ENCODE measurements around the gene ACE. TPM values are rescaled to one million over a fixed set of nuclear protein-coding genes. Genes with fewer than 3 reads are reported as not detected.

The ACE gene
- polyA plus RNA-seq, 1 donor (not counting 4 experiments of a cell fraction or from before 2014, with no cell fraction given) = 0.07 TPM

DNA sequence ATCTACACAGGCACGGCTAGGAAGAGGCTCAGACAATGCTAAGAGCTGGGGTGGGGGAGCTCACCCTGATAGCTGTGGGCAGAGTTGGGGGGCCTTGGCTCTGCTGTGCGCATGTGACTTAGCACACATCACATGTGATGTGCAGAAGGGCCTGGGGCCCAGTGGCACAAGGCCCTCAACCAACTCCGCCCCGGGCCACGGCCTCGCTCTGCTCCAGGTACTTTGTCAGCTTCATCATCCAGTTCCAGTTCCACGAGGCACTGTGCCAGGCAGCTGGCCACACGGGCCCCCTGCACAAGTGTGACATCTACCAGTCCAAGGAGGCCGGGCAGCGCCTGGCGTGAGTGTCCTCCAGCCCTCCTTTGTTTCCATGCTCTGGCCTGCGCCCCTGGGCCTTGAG is 19.3 kb downstream of the ACE start:
- Histone ChIP-seq H3K27me3 (ENCODE audit: control insufficient read depth, extremely low read depth, insufficient read depth, low read length) (peaks cover 21% of the 10 kb centered on the region), H3K79me2 (ENCODE audit: control insufficient read depth, insufficient read depth, low read length) (no peaks in the 10 kb centered on the region), H3K4me3 (ENCODE audit: control insufficient read depth in 2 of 3, extremely low read depth in 1 of 3, insufficient read depth in 2 of 3, low read depth in 1 of 3, low read length in 3 of 3) (no peak overlapping the region), H3K9me1 (ENCODE audit: control insufficient read depth, extremely low read depth, insufficient read depth, low read length) (no peaks in the 10 kb centered on the region), H3K36me3 (ENCODE audit: control insufficient read depth in 2 of 2, extremely low read depth in 1 of 2, insufficient read depth in 2 of 2, low read length in 2 of 2) (no peaks in the 10 kb centered on the region), H3K9ac (ENCODE audit: control insufficient read depth, extremely low read depth, insufficient read depth, low read length) (no peak overlapping the region), H3K4me2 (ENCODE audit: control insufficient read depth, extremely low read depth, insufficient read depth, low read depth, low read length) (no peak overlapping the region), H2AFZ (ENCODE audit: control insufficient read depth, low read length) (no peak overlapping the region), H3K27ac (ENCODE audit: control insufficient read depth, insufficient read depth, low read length) (no peak overlapping the region), H4K20me1 (ENCODE audit: control insufficient read depth, extremely low read depth, insufficient read depth, low read length) (no peaks in the 10 kb centered on the region), H3K9me3 (ENCODE audit: control insufficient read depth, low read depth, low read length) (no peaks in the 10 kb centered on the region), H3K4me1 (ENCODE audit: control insufficient read depth, extremely low read depth, insufficient read depth, low read length) (no peaks in the 10 kb centered on the region)
- dilution Hi-C loops (cut with MboI; ENCODE audit: extremely low pct_ligation_motif_present, low sequenced_read_pairs) = no loop called here
- no peak for FAIRE-seq
- TF ChIP-seq, protein P1, sequence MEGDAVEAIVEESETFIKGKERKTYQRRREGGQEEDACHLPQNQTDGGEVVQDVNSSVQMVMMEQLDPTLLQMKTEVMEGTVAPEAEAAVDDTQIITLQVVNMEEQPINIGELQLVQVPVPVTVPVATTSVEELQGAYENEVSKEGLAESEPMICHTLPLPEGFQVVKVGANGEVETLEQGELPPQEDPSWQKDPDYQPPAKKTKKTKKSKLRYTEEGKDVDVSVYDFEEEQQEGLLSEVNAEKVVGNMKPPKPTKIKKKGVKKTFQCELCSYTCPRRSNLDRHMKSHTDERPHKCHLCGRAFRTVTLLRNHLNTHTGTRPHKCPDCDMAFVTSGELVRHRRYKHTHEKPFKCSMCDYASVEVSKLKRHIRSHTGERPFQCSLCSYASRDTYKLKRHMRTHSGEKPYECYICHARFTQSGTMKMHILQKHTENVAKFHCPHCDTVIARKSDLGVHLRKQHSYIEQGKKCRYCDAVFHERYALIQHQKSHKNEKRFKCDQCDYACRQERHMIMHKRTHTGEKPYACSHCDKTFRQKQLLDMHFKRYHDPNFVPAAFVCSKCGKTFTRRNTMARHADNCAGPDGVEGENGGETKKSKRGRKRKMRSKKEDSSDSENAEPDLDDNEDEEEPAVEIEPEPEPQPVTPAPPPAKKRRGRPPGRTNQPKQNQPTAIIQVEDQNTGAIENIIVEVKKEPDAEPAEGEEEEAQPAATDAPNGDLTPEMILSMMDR (optimal IDR thresholded peaks at IDR 0.05 in 1 of 3, IDR thresholded peaks at IDR 0.05 in 1 of 3, conservative IDR thresholded peaks at IDR 0.05 in 1 of 3; ENCODE audit: extremely low read depth in 1 of 3, insufficient read depth in 2 of 3, low read length in 3 of 3) = no peak
- TF ChIP-seq EZH2 (IDR thresholded peaks at IDR 0.05; ENCODE audit: low read length) = no peak
- no peak for DNase-seq (ENCODE audit: low read depth, low spot score)

DNA sequence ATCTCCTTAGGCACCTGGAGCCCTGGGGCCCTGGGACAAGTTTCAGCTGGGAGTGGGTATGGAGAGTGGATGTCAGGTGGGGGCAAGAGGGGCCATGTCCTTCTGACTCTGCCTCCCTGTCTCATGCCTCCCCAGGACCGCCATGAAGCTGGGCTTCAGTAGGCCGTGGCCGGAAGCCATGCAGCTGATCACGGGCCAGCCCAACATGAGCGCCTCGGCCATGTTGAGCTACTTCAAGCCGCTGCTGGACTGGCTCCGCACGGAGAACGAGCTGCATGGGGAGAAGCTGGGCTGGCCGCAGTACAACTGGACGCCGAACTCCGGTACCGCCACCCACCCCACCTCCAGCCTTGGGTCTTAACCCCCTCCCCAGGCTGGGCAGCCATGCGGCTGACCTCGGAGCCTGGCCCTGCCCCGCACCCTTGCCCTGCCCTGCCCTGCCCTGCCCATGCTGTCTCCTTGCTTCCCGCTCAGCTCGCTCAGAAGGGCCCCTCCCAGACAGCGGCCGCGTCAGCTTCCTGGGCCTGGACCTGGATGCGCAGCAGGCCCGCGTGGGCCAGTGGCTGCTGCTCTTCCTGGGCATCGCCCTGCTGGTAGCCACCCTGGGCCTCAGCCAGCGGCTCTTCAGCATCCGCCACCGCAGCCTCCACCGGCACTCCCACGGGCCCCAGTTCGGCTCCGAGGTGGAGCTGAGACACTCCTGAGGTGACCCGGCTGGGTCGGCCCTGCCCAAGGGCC is 20.0 kb downstream of the ACE start:
- H3K79me2 ChIP-seq (ENCODE audit: control insufficient read depth, insufficient read depth, low read length) = no peaks in the 10 kb centered on the region
- H4K20me1 ChIP-seq (ENCODE audit: control insufficient read depth, extremely low read depth, insufficient read depth, low read length) = no peaks in the 10 kb centered on the region
- no peaks in the 10 kb centered on the region for H3K9me3 ChIP-seq (ENCODE audit: control insufficient read depth, low read depth, low read length)
- H3K4me3 ChIP-seq (ENCODE audit: control insufficient read depth in 2 of 3, extremely low read depth in 1 of 3, insufficient read depth in 2 of 3, low read depth in 1 of 3, low read length in 3 of 3) = no peak overlapping the region
- no peaks in the 10 kb centered on the region for H3K36me3 ChIP-seq (ENCODE audit: control insufficient read depth in 2 of 2, extremely low read depth in 1 of 2, insufficient read depth in 2 of 2, low read length in 2 of 2)
- H3K9me1 ChIP-seq (ENCODE audit: control insufficient read depth, extremely low read depth, insufficient read depth, low read length) = no peaks in the 10 kb centered on the region
- no peak for TF ChIP-seq EZH2 (IDR thresholded peaks at IDR 0.05; ENCODE audit: low read length)
- TF ChIP-seq, protein P1 (optimal IDR thresholded peaks at IDR 0.05 in 1 of 3, IDR thresholded peaks at IDR 0.05 in 1 of 3, conservative IDR thresholded peaks at IDR 0.05 in 1 of 3; ENCODE audit: extremely low read depth in 1 of 3, insufficient read depth in 2 of 3, low read length in 3 of 3) = no peak
- H3K27ac ChIP-seq (ENCODE audit: control insufficient read depth, insufficient read depth, low read length) = no peak overlapping the region
- no peaks in the 10 kb centered on the region for H3K4me1 ChIP-seq (ENCODE audit: control insufficient read depth, extremely low read depth, insufficient read depth, low read length)
- H3K9ac ChIP-seq (ENCODE audit: control insufficient read depth, extremely low read depth, insufficient read depth, low read length) = no peak overlapping the region
- peaks cover 18% of the 10 kb centered on the region for H3K27me3 ChIP-seq (ENCODE audit: control insufficient read depth, extremely low read depth, insufficient read depth, low read length)
- FAIRE-seq (no peak), DNase-seq (ENCODE audit: low read depth, low spot score) (no peak)
- no peak overlapping the region for H2AFZ ChIP-seq (ENCODE audit: control insufficient read depth, low read length)
- no peak overlapping the region for H3K4me2 ChIP-seq (ENCODE audit: control insufficient read depth, extremely low read depth, insufficient read depth, low read depth, low read length)
- dilution Hi-C loops (cut with MboI; ENCODE audit: extremely low pct_ligation_motif_present, low sequenced_read_pairs) = no loop called here
